ENCODE results near the gene CYP46A1. TPM values are rescaled to one million over a fixed set of nuclear protein-coding genes. Genes with fewer than 3 reads are reported as not detected.
"Not testable (repeated sequence)": the region's sequence is repeated elsewhere in the genome, so short reads cannot be mapped to it uniquely, and the experiment has no call there.

CYP46A1 gene
- total RNA-seq, 1 donor from 2014 or later: 1.9 TPM

GRCh38 chr14:99758121-99758821 lies 74.2 kb downstream of the CYP46A1 start:
- H3K9me3 Mint-ChIP-seq: peaks cover 4% of the 10 kb centered on the region
- peaks cover 5% of the 10 kb centered on the region for H3K27me3 Mint-ChIP-seq (ENCODE audit: low read depth)
- peaks cover 8% of the 10 kb centered on the region for H3K4me1 Mint-ChIP-seq
- no peaks in the 10 kb centered on the region for H3K36me3 Mint-ChIP-seq
- H3K27ac Mint-ChIP-seq: no peak overlapping the region
- no peak for DNase-seq (ENCODE audit: low spot score in 2 of 2, unreplicated experiment in 2 of 2)
- TF ChIP-seq CTCF (IDR thresholded peaks at IDR 0.05; ENCODE audit: unreplicated experiment): no peak
- no peak overlapping the region for H3K4me3 Mint-ChIP-seq

DNA sequence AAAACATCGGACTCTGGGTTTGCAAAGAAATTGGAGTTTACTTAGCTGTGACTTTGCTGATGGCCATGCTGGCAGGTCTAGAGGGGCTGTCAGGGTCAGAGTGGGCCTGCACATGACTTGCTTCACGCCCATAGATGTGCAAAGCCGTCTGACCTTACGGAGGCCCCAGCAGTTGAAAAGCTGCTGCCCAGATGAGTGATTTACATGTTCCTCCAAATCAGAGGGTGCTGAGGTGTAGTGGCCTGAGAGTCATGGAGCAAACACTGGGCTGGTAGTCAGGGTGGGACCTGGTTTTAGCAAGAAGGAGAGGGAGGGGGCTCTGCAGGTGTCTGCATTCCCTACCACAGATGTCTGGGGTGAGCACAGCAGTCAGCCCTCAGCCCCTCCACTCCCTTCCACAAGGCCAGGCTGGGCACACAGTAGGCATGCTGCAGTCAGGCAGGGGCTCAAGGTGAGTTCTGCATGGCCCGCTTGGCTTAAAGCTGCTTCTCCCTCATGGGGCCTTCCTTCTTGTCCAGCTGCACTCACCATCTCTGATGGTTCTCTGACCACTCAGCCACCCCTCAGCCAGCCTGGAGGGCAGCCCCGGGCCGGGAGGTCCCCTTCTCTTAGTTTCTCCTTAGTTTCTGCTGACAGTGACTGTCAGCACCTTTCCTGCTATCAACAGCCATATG lies 74.9 kb downstream of the CYP46A1 start:
- Mint-ChIP-seq H3K4me3 (no peak overlapping the region), H3K9me3 (peaks cover 4% of the 10 kb centered on the region), H3K4me1 (peaks cover 3% of the 10 kb centered on the region), H3K36me3 (no peaks in the 10 kb centered on the region), H3K27me3 (ENCODE audit: low read depth) (peaks cover 3% of the 10 kb centered on the region), H3K27ac (no peak overlapping the region)
- no peak for TF ChIP-seq CTCF (IDR thresholded peaks at IDR 0.05; ENCODE audit: unreplicated experiment)
- DNase-seq (ENCODE audit: low spot score in 2 of 2, unreplicated experiment in 2 of 2): no peak

DNA sequence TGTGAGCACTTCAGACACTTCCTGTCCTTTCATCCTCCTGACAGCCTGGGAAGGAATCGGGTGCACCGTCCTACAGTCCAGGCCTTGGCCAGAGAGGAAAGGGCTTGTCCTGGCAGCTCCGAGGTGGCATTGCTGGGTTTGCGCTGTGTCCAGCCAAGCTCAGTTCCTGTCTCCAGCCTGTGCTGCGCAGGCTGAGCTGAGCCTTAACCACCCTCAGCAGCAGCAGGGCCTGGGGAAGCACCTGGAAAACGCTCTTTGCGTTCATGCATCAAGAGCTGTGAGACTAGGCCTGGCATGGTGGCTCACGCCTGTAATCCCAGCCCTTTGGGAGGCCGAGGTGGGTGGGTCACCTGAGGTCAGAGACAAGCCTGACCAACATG lies 75.4 kb downstream of the CYP46A1 start:
- Mint-ChIP-seq H3K9me3 (peaks cover 4% of the 10 kb centered on the region), H3K27me3 (ENCODE audit: low read depth) (peaks cover 6% of the 10 kb centered on the region), H3K36me3 (no peaks in the 10 kb centered on the region), H3K4me3 (no peak overlapping the region), H3K4me1 (peaks cover 3% of the 10 kb centered on the region), H3K27ac (no peak overlapping the region)
- DNase-seq (ENCODE audit: low spot score in 2 of 2, unreplicated experiment in 2 of 2): no peak
- TF ChIP-seq CTCF (IDR thresholded peaks at IDR 0.05; ENCODE audit: unreplicated experiment): no peak

GRCh38 chr14:99760817-99761216 lies 76.7 kb downstream of the CYP46A1 start:
- peaks cover 5% of the 10 kb centered on the region for H3K27me3 Mint-ChIP-seq (ENCODE audit: low read depth)
- no peak overlapping the region for H3K27ac Mint-ChIP-seq
- peaks cover 4% of the 10 kb centered on the region for H3K9me3 Mint-ChIP-seq

GRCh38 chr14:99762911-99763310 lies 78.8 kb downstream of the CYP46A1 start:
- H3K36me3 Mint-ChIP-seq; H3K9me3 Mint-ChIP-seq; DNase-seq (ENCODE audit: low spot score in 2 of 2, unreplicated experiment in 2 of 2); H3K4me1 Mint-ChIP-seq; H3K4me3 Mint-ChIP-seq; H3K27ac Mint-ChIP-seq: not testable (repeated sequence)
- H3K27me3 Mint-ChIP-seq (ENCODE audit: low read depth): peaks cover 16% of the 10 kb centered on the region

More at GRCh38 chr14:99760817-99761216, 76.7 kb downstream of the CYP46A1 start:
- no peak for TF ChIP-seq CTCF (IDR thresholded peaks at IDR 0.05; ENCODE audit: unreplicated experiment)
- Mint-ChIP-seq H3K4me1 (peaks cover 3% of the 10 kb centered on the region), H3K36me3 (no peaks in the 10 kb centered on the region), H3K4me3 (no peak overlapping the region)
- no peak for DNase-seq (ENCODE audit: low spot score in 2 of 2, unreplicated experiment in 2 of 2)

- Mint-ChIP-seq H3K27me3 (ENCODE audit: low read depth) (peaks cover 20% of the 10 kb centered on the region), H3K36me3 (no peaks in the 10 kb centered on the region), H3K27ac (no peak overlapping the region), H3K9me3 (peaks cover 4% of the 10 kb centered on the region), H3K4me3 (no peak overlapping the region), H3K4me1 (peaks cover 7% of the 10 kb centered on the region)
- no peak for DNase-seq (ENCODE audit: low spot score in 2 of 2, unreplicated experiment in 2 of 2)
- no peak for TF ChIP-seq CTCF (IDR thresholded peaks at IDR 0.05; ENCODE audit: unreplicated experiment)
Measured at GRCh38 chr14:99763527-99764221, 79.6 kb downstream of the CYP46A1 start.
